Panc1 (cell line): ENCODE results near the gene KLK12.

Source experiments
- POLR2AphosphoS5 ChIP-seq: IDR thresholded peaks from 2 replicates; pipeline ENCODE4 v1.6.1; 2012; ENCODE audit warnings: mild to moderate bottlenecking, low read depth, low read length, moderate library complexity
- SIN3A ChIP-seq: IDR thresholded peaks from 2 replicates; pipeline ENCODE4 v1.6.1; 2012; ENCODE audit warnings: low read depth, mild to moderate bottlenecking, low read length, moderate library complexity, borderline replicate concordance; ENCODE audit not compliant: insufficient read depth
- TCF7L2 ChIP-seq: IDR thresholded peaks from 2 replicates; pipeline ENCODE4 v1.6.1; 2011; ENCODE audit warnings: mild to moderate bottlenecking, low read depth, low read length, inconsistent platforms
- TF ChIP-seq, protein P1 (sequence below): fragments of 450-650 bp; IDR thresholded peaks from 2 replicates; pipeline ENCODE4 v1.5.1; 2017; ENCODE audit warnings: mild to moderate bottlenecking

- TF ChIP-seq, protein P1, sequence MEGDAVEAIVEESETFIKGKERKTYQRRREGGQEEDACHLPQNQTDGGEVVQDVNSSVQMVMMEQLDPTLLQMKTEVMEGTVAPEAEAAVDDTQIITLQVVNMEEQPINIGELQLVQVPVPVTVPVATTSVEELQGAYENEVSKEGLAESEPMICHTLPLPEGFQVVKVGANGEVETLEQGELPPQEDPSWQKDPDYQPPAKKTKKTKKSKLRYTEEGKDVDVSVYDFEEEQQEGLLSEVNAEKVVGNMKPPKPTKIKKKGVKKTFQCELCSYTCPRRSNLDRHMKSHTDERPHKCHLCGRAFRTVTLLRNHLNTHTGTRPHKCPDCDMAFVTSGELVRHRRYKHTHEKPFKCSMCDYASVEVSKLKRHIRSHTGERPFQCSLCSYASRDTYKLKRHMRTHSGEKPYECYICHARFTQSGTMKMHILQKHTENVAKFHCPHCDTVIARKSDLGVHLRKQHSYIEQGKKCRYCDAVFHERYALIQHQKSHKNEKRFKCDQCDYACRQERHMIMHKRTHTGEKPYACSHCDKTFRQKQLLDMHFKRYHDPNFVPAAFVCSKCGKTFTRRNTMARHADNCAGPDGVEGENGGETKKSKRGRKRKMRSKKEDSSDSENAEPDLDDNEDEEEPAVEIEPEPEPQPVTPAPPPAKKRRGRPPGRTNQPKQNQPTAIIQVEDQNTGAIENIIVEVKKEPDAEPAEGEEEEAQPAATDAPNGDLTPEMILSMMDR = no peak
- no peak for TF ChIP-seq SIN3A
- no peak for TF ChIP-seq TCF7L2
- TF ChIP-seq POLR2AphosphoS5 = no peak
These were observed 7.5 kb downstream of the KLK12 start for GRCh38 chr19:51027126-51027806.
